ENCODE measurements around the gene MON1B. TPM values are rescaled to one million over a fixed set of nuclear protein-coding genes. Genes with fewer than 3 reads are reported as not detected.
A peak's percentile ranks its signal among the peaks of the same experiment; 100 is the strongest.

Gene MON1B
- total and polyA plus RNA-seq, 2 of the 13 experiments (the other 11 are each of a cell fraction or from before 2014, with no cell fraction given) = 13.4 to 15.6 TPM

GRCh38 chr16:77236063-77236511 is 45.1 kb downstream of the MON1B start:
- Histone ChIP-seq H3K79me2 (ENCODE audit: insufficient read depth, low read length) (no peaks in the 10 kb centered on the region), H3K4me2 (ENCODE audit: low read depth, low read length) (0 out of 2 replicates have a peak overlapping the region, but pooled peaks have one; percentile 3), H4K20me1 (ENCODE audit: insufficient read depth, low read length) (no peaks in the 10 kb centered on the region), H3K27me3 (ENCODE audit: control insufficient read depth in 1 of 2, insufficient read depth in 2 of 2, low read length in 2 of 2) (peaks cover 0 to 41% of the 10 kb centered on the region in 2 experiments), H2AFZ (ENCODE audit: low read length) (no peak overlapping the region), H3K27ac (ENCODE audit: extremely low read length, insufficient read depth, low read length) (no peak overlapping the region), H3K36me3 (replicated peaks in 1 of 2; ENCODE audit: control insufficient read depth in 1 of 2, insufficient read depth in 2 of 2, low read length in 2 of 2) (no peaks in the 10 kb centered on the region), H3K4me3 (replicated peaks in 1 of 3; ENCODE audit: insufficient read depth in 1 of 3, low read depth in 2 of 3, low read length in 3 of 3) (no peak overlapping the region), H3K9ac (ENCODE audit: insufficient read depth, low read depth, low read length) (no peak overlapping the region), H3K9me3 (ENCODE audit: low read length) (no peaks in the 10 kb centered on the region), H3K4me1 (ENCODE audit: insufficient read depth, low read length) (no peaks in the 10 kb centered on the region)
- 3% methylated on average over 5 of the region's 21 CpGs for WGBS (ENCODE audit: low lambda C conversion rate)
- ATAC-seq (peak; percentile 98), FAIRE-seq (peak; percentile 95), DNase-seq (ENCODE audit: low spot score) (peak; percentile 80)
- no TSS peak for BruUV-seq (replicated peaks)
- POLR2A ChIA-PET = no interaction called here
- intact Hi-C loops (cut with micrococcal nuclease; ENCODE audit: unreplicated experiment) (loop anchor here (1.0 to 10.0 kb wide), 7 partner anchors 170 to 861 kb away; partner anchors contain the start of gene WWOX), in situ Hi-C loops (cut with HindIII; ENCODE audit: extremely low pct_ligation_motif_present, low pct_unique_long_range_greater_than_20kb) (loop anchor here (5.0 to 25.0 kb wide), 2 partner anchors 351 to 726 kb away; no protein-coding TSS in a partner anchor)
- CTCF ChIA-PET (ENCODE audit: low intra/inter-chr PET ratio, low total read pairs) = interaction anchor here (0.6 to 5.5 kb wide), 8 partner anchors 343 to 736 kb away, joined by 3 to 354 read pairs (median 6); no protein-coding TSS in a partner anchor
- TF ChIP-seq ATF3 (CRISPR knock-in tag; IDR thresholded peaks at IDR 0.05) = peak; percentile 53; the same call in 1 of the 2 replicates
- no peak for TF ChIP-seq E2F1 (CRISPR knock-in tag; IDR thresholded peaks at IDR 0.05)
- TF ChIP-seq ZNF343 (CRISPR knock-in tag; IDR thresholded peaks at IDR 0.05) = no peak
- TF ChIP-seq IRX3 (CRISPR knock-in tag; IDR thresholded peaks at IDR 0.05; ENCODE audit: borderline replicate concordance, low read depth) = no peak
- no peak for TF ChIP-seq PBX3 (CRISPR knock-in tag; IDR thresholded peaks at IDR 0.05; ENCODE audit: borderline replicate concordance)
- 0 out of 2 replicates have a peak, but pooled peaks have one; percentile 19 for TF ChIP-seq SOX5 (CRISPR knock-in tag; IDR thresholded peaks at IDR 0.05; ENCODE audit: borderline replicate concordance)
- no peak for TF ChIP-seq ZNF136 (CRISPR knock-in tag; IDR thresholded peaks at IDR 0.05; ENCODE audit: low read depth)
- TF ChIP-seq ZFP90 (CRISPR knock-in tag; IDR thresholded peaks at IDR 0.05; ENCODE audit: borderline replicate concordance) = peak; percentile 88
- 0 out of 2 replicates have a peak, but pooled peaks have one; percentile 69 for TF ChIP-seq HIVEP1 (CRISPR knock-in tag; IDR thresholded peaks at IDR 0.05)
- no peak for TF ChIP-seq MLX (CRISPR knock-in tag; IDR thresholded peaks at IDR 0.05)
- TF ChIP-seq ZNF777 (CRISPR knock-in tag; IDR thresholded peaks at IDR 0.05) = peak; percentile 49; the same call in 1 of the 2 replicates
- TF ChIP-seq MED13 (CRISPR knock-in tag; IDR thresholded peaks at IDR 0.05) = no peak
- no peak for TF ChIP-seq ATF4 (CRISPR knock-in tag; IDR thresholded peaks at IDR 0.05)
- no peak for TF ChIP-seq ZNF790 (CRISPR knock-in tag; IDR thresholded peaks at IDR 0.05; ENCODE audit: borderline replicate concordance)
- TF ChIP-seq MTA3 (CRISPR knock-in tag; IDR thresholded peaks at IDR 0.05) = no peak
- no peak for TF ChIP-seq KAT7 (CRISPR knock-in tag; IDR thresholded peaks at IDR 0.05; ENCODE audit: borderline replicate concordance)
- TF ChIP-seq STAT6 (CRISPR knock-in tag; IDR thresholded peaks at IDR 0.05; ENCODE audit: borderline replicate concordance) = no peak
